Measurements from ENCODE around the gene LBH.

GRCh38 chr2:30194421-30194820, 36.9 kb upstream of the LBH start:
- TF ChIP-seq, protein P1, sequence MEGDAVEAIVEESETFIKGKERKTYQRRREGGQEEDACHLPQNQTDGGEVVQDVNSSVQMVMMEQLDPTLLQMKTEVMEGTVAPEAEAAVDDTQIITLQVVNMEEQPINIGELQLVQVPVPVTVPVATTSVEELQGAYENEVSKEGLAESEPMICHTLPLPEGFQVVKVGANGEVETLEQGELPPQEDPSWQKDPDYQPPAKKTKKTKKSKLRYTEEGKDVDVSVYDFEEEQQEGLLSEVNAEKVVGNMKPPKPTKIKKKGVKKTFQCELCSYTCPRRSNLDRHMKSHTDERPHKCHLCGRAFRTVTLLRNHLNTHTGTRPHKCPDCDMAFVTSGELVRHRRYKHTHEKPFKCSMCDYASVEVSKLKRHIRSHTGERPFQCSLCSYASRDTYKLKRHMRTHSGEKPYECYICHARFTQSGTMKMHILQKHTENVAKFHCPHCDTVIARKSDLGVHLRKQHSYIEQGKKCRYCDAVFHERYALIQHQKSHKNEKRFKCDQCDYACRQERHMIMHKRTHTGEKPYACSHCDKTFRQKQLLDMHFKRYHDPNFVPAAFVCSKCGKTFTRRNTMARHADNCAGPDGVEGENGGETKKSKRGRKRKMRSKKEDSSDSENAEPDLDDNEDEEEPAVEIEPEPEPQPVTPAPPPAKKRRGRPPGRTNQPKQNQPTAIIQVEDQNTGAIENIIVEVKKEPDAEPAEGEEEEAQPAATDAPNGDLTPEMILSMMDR (IDR thresholded peaks at IDR 0.05; ENCODE audit: insufficient read depth, low read depth, low read length), result no peak
- no peak for TF ChIP-seq EZH2 (IDR thresholded peaks at IDR 0.05; ENCODE audit: insufficient read depth, low read length)
